Common myeloid progenitor, CD34-positive (primary cell): ENCODE data around the gene DEGS2.
"Not testable (repeated sequence)": the region's sequence is repeated elsewhere in the genome, so short reads cannot be mapped to it uniquely, and the experiment has no call there.

ENCODE experiments used
- CTCF ChIA-PET: fragments of 350-600 bp; sonication (Branson Sonifier 250); formaldehyde crosslinking; loops from one replicate; lab custom pipeline; 2021; ENCODE audit warnings: antibody characterized with exemption; lab: Charles Lee
- POLR2A ChIA-PET: fragments of 350-600 bp; sonication (Branson Sonifier 250); formaldehyde crosslinking; loops from one replicate; lab custom pipeline; 2021; ENCODE audit warnings: antibody characterized with exemption; lab: Charles Lee
- DNase-seq, 3 donors: peaks; one replicate each; pipeline versions ENCODE4 v3.0.0 to v3.0.0-alpha.2; 2013
- H3K27ac ChIP-seq, 2 experiments: 1 replicate in 1 of 2; 2 replicates in 1 of 2; pipeline ENCODE4 v1.7.0; 2013; ENCODE audit warnings: inconsistent platforms in 2 of 2, low read length in 2 of 2, mild to moderate bottlenecking in 2 of 2, low read depth in 1 of 2, moderate library complexity in 1 of 2; ENCODE audit not compliant: severe bottlenecking in 2 of 2, insufficient read depth in 1 of 2, poor library complexity in 1 of 2
- H3K27me3 ChIP-seq, 5 experiments: replicated peaks in 2 of 5; 1 replicate in 3 of 5; 2 replicates in 2 of 5; pipeline versions ENCODE4 v1.6.1 to v1.7.0; 2013; ENCODE audit warnings: low read length in 4 of 5, mild to moderate bottlenecking in 2 of 5, moderate library complexity in 2 of 5, inconsistent platforms in 1 of 5; ENCODE audit not compliant: insufficient read depth in 5 of 5, control insufficient read depth in 4 of 5
- H3K36me3 ChIP-seq, 4 experiments: 1 replicate in 2 of 4; 2 replicates in 2 of 4; pipeline versions ENCODE4 v1.6.1 to v1.7.0; 2013; ENCODE audit warnings: low read length in 3 of 4, control low read depth in 1 of 4, mild to moderate bottlenecking in 1 of 4; ENCODE audit not compliant: control insufficient read depth in 4 of 4, insufficient read depth in 4 of 4
- H3K4me1 ChIP-seq, 4 experiments: 1 replicate in 3 of 4; 2 replicates in 1 of 4; pipeline versions ENCODE4 v1.6.1 to v1.7.1; 2013; ENCODE audit warnings: low read length in 3 of 4, mild to moderate bottlenecking in 3 of 4, control low read depth in 1 of 4, inconsistent platforms in 1 of 4, moderate library complexity in 1 of 4; ENCODE audit not compliant: control insufficient read depth in 4 of 4, insufficient read depth in 4 of 4; ENCODE audit errors: control extremely low read depth in 1 of 4
- H3K4me3 ChIP-seq, 7 experiments: 1 replicate in 4 of 7; 2 replicates in 3 of 7; pipeline versions ENCODE4 v1.5.1 to v1.7.0; 2013; ENCODE audit warnings: mild to moderate bottlenecking in 7 of 7, low read length in 6 of 7, moderate library complexity in 6 of 7, inconsistent platforms in 2 of 7, low read depth in 2 of 7, control low read depth in 1 of 7; ENCODE audit not compliant: insufficient read depth in 4 of 7, control insufficient read depth in 1 of 7; ENCODE audit errors: extremely low read depth in 1 of 7
- H3K9me3 ChIP-seq, 5 experiments: 1 replicate in 4 of 5; 2 replicates in 1 of 5; pipeline versions ENCODE4 v1.6.1 to v1.7.1; 2013; ENCODE audit warnings: low read length in 4 of 5, mild to moderate bottlenecking in 2 of 5, inconsistent platforms in 1 of 5, low read depth in 1 of 5, moderate library complexity in 1 of 5; ENCODE audit not compliant: control insufficient read depth in 4 of 5, insufficient read depth in 2 of 5; ENCODE audit errors: control extremely low read depth in 1 of 5
- WGBS: methylation state at CpG from one replicate; pipeline ENCODE4 v1.1.5; 2013; ENCODE audit not compliant: insufficient coverage; 5-methylcytosine and 5-hydroxymethylcytosine counted together

The DEGS2 gene

GRCh38 chr14:100192250-100192671 is 32.8 kb upstream of the DEGS2 start:
- H3K27ac ChIP-seq, result peak overlapping the region; percentile 54 to 77
- peaks cover 0 to 18% (median 14%) of the 10 kb centered on the region in 4 experiments for H3K4me1 ChIP-seq
- H3K27me3 ChIP-seq, result no peaks in the 10 kb centered on the region
- WGBS, result 57% methylated on average over 16 of the region's 21 CpGs
- H3K9me3 ChIP-seq, result no peaks in the 10 kb centered on the region
- ChIA-PET POLR2A (interaction anchor here (0.6 to 2.6 kb wide), 5 partner anchors 22 to 169 kb away, joined by 3 to 10 read pairs (median 4); no protein-coding TSS in a partner anchor), CTCF (interaction anchor here (0.6 to 5.1 kb wide), 44 partner anchors 8 to 215 kb away, joined by 3 to 61 read pairs (median 5); no protein-coding TSS in a partner anchor)
- peak overlapping the region in 6 of 7 experiments; percentile 19 to 70 (median 46) for H3K4me3 ChIP-seq
- peak in 1 of 3 donors; percentile 11 for DNase-seq
- H3K36me3 ChIP-seq, result no peaks in the 10 kb centered on the region

- ChIA-PET CTCF (interaction anchor here (0.6 to 5.1 kb wide), 30 partner anchors 7 to 210 kb away, joined by 3 to 61 read pairs (median 7); no protein-coding TSS in a partner anchor), POLR2A (interaction anchor here (0.6 to 2.6 kb wide), 3 partner anchors 23 to 170 kb away, joined by 3 to 8 read pairs (median 4); no protein-coding TSS in a partner anchor)
- H3K27me3 ChIP-seq, result no peaks in the 10 kb centered on the region
- no peaks in the 10 kb centered on the region for H3K36me3 ChIP-seq
- WGBS, result 96% methylated on average over 9 of the region's 14 CpGs
- H3K4me3 ChIP-seq, result no peak overlapping the region
- DNase-seq, result no peak
- no peaks in the 10 kb centered on the region for H3K9me3 ChIP-seq
- peak overlapping the region in 1 of 2 experiments; percentile 77 for H3K27ac ChIP-seq
- peaks cover 0 to 18% (median 14%) of the 10 kb centered on the region in 4 experiments for H3K4me1 ChIP-seq
Observed at GRCh38 chr14:100191584-100192249, 32.3 kb upstream of the DEGS2 start.

GRCh38 chr14:100190126-100190525 is 30.7 kb upstream of the DEGS2 start:
- peak in 2 of 3 donors; percentile 26 to 33 for DNase-seq
- Histone ChIP-seq H3K4me3 (no peak overlapping the region), H3K27ac (no peak overlapping the region), H3K36me3 (no peaks in the 10 kb centered on the region), H3K27me3 (no peaks in the 10 kb centered on the region), H3K4me1 (peaks cover 0 to 18% (median 14%) of the 10 kb centered on the region in 4 experiments), H3K9me3 (no peaks in the 10 kb centered on the region)
- WGBS, result 91% methylated on average over 1 of the region's 1 CpG
- POLR2A ChIA-PET, result interaction anchor here (0.6 kb wide), 1 partner anchor 44 kb away, joined by 3 read pairs; no protein-coding TSS in a partner anchor
- CTCF ChIA-PET, result interaction anchor here (0.7 to 5.1 kb wide), 8 partner anchors 11 to 82 kb away, joined by 3 to 61 read pairs (median 7); no protein-coding TSS in a partner anchor

GRCh38 chr14:100188392-100189030 is 29.1 kb upstream of the DEGS2 start:
- Histone ChIP-seq H3K36me3 (no peaks in the 10 kb centered on the region), H3K27me3 (no peaks in the 10 kb centered on the region), H3K4me1 (peaks cover 0 to 16% (median 12%) of the 10 kb centered on the region in 4 experiments), H3K9me3 (no peaks in the 10 kb centered on the region), H3K27ac (no peak overlapping the region), H3K4me3 (no peak overlapping the region)
- ChIA-PET CTCF (interaction anchor here (0.8 to 1.8 kb wide), 3 partner anchors 33 to 48 kb away, joined by 3 to 4 read pairs (median 4); no protein-coding TSS in a partner anchor), POLR2A (no interaction called here)
- 91% methylated on average over 10 of the region's 12 CpGs for WGBS
- no peak for DNase-seq

GRCh38 chr14:100187247-100187833 is 27.9 kb upstream of the DEGS2 start:
- no peaks in the 10 kb centered on the region for H3K9me3 ChIP-seq
- H3K27me3 ChIP-seq, result no peaks in the 10 kb centered on the region
- WGBS, result 92% methylated on average over 8 of the region's 12 CpGs
- no peak overlapping the region for H3K4me3 ChIP-seq
- peaks cover 0 to 7% (median 3%) of the 10 kb centered on the region in 4 experiments for H3K4me1 ChIP-seq
- no peak overlapping the region for H3K27ac ChIP-seq
- ChIA-PET POLR2A (interaction anchor here (0.7 kb wide), 1 partner anchor 143 kb away, joined by 4 read pairs; no protein-coding TSS in a partner anchor), CTCF (interaction anchor here (0.6 to 1.8 kb wide), 3 partner anchors 32 to 70 kb away, joined by 3 to 4 read pairs (median 3); no protein-coding TSS in a partner anchor)
- no peak for DNase-seq
- no peaks in the 10 kb centered on the region for H3K36me3 ChIP-seq

- H3K4me1 ChIP-seq, H3K27ac ChIP-seq, H3K9me3 ChIP-seq, H3K36me3 ChIP-seq, H3K4me3 ChIP-seq, CTCF ChIA-PET, DNase-seq, POLR2A ChIA-PET, H3K27me3 ChIP-seq: not testable (repeated sequence)
- 100% methylated on average over 2 of the region's 4 CpGs for WGBS
Observed at GRCh38 chr14:100181876-100182551, 22.6 kb upstream of the DEGS2 start.
